ENCODE data around the gene PDCD1LG2. TPM values are rescaled to one million over a fixed set of nuclear protein-coding genes. Genes with fewer than 3 reads are reported as not detected.

Gene PDCD1LG2
- total RNA-seq, 1 donor from 2014 or later = not detected

DNA sequence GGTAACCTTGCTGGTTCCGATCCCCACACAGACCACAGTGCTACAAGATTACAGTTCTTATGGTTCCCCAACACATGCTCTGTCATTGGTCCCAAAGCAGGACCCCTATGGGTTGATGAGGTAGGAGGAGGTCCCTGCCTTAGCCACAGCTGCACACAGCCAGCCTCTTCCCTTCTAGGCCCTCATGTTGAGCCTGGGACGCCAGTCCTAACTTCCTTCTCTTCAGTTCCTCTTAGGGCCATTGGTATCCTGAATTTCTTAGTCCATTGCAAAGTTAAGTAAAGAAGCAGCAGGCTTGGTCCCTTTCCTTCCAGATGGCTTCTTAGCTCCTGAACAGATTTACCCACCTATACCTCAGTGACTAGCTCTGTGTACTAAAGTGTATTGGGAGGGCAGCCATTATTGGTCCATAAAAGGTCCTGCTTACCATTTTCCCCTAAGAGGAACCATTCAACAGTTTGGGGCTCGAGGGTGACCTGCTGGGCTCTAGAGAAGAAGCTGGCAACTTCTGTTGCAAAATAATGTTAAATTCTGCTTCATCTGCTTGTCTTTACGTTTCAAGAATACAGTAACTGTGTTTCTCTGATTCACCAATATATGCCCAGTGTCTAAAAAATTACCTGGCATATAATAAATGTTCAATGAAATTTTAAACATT lies 50.2 kb downstream of the PDCD1LG2 start:
- DNase-seq (ENCODE audit: low spot score) = no peak
- H3K9me3 Mint-ChIP-seq (ENCODE audit: unreplicated experiment) = no peaks in the 10 kb centered on the region
- peaks cover 2% of the 10 kb centered on the region for H3K4me1 Mint-ChIP-seq (ENCODE audit: unreplicated experiment)
- H3K36me3 Mint-ChIP-seq (ENCODE audit: low read depth, unreplicated experiment) = no peaks in the 10 kb centered on the region
- no peak overlapping the region for H3K4me3 Mint-ChIP-seq (ENCODE audit: unreplicated experiment)
- TF ChIP-seq, protein P1, sequence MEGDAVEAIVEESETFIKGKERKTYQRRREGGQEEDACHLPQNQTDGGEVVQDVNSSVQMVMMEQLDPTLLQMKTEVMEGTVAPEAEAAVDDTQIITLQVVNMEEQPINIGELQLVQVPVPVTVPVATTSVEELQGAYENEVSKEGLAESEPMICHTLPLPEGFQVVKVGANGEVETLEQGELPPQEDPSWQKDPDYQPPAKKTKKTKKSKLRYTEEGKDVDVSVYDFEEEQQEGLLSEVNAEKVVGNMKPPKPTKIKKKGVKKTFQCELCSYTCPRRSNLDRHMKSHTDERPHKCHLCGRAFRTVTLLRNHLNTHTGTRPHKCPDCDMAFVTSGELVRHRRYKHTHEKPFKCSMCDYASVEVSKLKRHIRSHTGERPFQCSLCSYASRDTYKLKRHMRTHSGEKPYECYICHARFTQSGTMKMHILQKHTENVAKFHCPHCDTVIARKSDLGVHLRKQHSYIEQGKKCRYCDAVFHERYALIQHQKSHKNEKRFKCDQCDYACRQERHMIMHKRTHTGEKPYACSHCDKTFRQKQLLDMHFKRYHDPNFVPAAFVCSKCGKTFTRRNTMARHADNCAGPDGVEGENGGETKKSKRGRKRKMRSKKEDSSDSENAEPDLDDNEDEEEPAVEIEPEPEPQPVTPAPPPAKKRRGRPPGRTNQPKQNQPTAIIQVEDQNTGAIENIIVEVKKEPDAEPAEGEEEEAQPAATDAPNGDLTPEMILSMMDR (IDR thresholded peaks at IDR 0.05; ENCODE audit: unreplicated experiment) = no peak
- H3K27ac Mint-ChIP-seq (ENCODE audit: unreplicated experiment) = no peak overlapping the region
- no peaks in the 10 kb centered on the region for H3K27me3 Mint-ChIP-seq (ENCODE audit: unreplicated experiment)

DNA sequence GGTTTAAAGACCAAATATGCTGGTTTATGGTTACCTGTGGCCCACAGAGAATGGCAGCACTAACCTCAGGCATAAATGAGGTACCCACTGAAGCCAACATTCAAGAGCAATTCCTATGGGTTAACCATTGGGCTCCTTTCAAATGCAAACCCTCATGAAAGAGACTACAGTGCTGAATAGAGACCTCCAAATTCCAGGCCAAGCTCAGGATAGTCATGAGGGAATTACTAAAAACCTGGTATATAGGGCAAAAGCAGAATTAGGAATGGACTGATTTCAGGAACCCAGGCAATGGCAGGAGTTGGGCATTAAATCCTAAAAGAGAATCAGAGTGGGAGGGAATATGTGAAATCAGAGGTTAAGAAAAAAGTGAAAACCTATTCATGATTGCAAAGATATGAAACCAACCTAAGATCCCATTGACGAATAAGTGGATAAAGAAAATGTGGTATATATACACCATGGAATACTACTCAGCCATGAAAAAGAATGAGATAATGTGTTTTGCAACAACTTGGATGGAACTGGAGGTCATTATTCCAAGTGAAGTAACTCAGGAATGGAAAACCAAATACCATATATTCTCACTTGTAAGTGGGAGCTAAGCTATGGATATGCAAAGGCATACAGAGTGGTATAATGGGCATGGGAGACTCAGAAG lies 51.6 kb downstream of the PDCD1LG2 start:
- no peak for DNase-seq (ENCODE audit: low spot score)
- no peak overlapping the region for H3K27ac Mint-ChIP-seq (ENCODE audit: unreplicated experiment)
- no peak overlapping the region for H3K4me3 Mint-ChIP-seq (ENCODE audit: unreplicated experiment)
- no peaks in the 10 kb centered on the region for H3K36me3 Mint-ChIP-seq (ENCODE audit: low read depth, unreplicated experiment)
- TF ChIP-seq, protein P1 (IDR thresholded peaks at IDR 0.05; ENCODE audit: unreplicated experiment) = no peak
- no peaks in the 10 kb centered on the region for H3K27me3 Mint-ChIP-seq (ENCODE audit: unreplicated experiment)
- H3K4me1 Mint-ChIP-seq (ENCODE audit: unreplicated experiment) = peaks cover 2% of the 10 kb centered on the region
- no peaks in the 10 kb centered on the region for H3K9me3 Mint-ChIP-seq (ENCODE audit: unreplicated experiment)

- DNase-seq (ENCODE audit: low spot score) = no peak
- Mint-ChIP-seq H3K4me3 (ENCODE audit: unreplicated experiment) (no peak overlapping the region), H3K9me3 (ENCODE audit: unreplicated experiment) (no peaks in the 10 kb centered on the region), H3K27ac (ENCODE audit: unreplicated experiment) (no peak overlapping the region), H3K27me3 (ENCODE audit: unreplicated experiment) (no peaks in the 10 kb centered on the region), H3K4me1 (ENCODE audit: unreplicated experiment) (peaks cover 6% of the 10 kb centered on the region), H3K36me3 (ENCODE audit: low read depth, unreplicated experiment) (no peaks in the 10 kb centered on the region)
- TF ChIP-seq, protein P1 (IDR thresholded peaks at IDR 0.05; ENCODE audit: unreplicated experiment) = no peak
These were observed 52.6 kb downstream of the PDCD1LG2 start for GRCh38 chr9:5562806-5563416.

- no peak for DNase-seq (ENCODE audit: low spot score)
- peaks cover 7% of the 10 kb centered on the region for H3K4me1 Mint-ChIP-seq (ENCODE audit: unreplicated experiment)
- no peaks in the 10 kb centered on the region for H3K27me3 Mint-ChIP-seq (ENCODE audit: unreplicated experiment)
- no peaks in the 10 kb centered on the region for H3K36me3 Mint-ChIP-seq (ENCODE audit: low read depth, unreplicated experiment)
- TF ChIP-seq, protein P1 (IDR thresholded peaks at IDR 0.05; ENCODE audit: unreplicated experiment) = no peak
- no peaks in the 10 kb centered on the region for H3K9me3 Mint-ChIP-seq (ENCODE audit: unreplicated experiment)
- H3K4me3 Mint-ChIP-seq (ENCODE audit: unreplicated experiment) = no peak overlapping the region
- H3K27ac Mint-ChIP-seq (ENCODE audit: unreplicated experiment) = no peak overlapping the region
These were observed 53.1 kb downstream of the PDCD1LG2 start for GRCh38 chr9:5563417-5563815.

DNA sequence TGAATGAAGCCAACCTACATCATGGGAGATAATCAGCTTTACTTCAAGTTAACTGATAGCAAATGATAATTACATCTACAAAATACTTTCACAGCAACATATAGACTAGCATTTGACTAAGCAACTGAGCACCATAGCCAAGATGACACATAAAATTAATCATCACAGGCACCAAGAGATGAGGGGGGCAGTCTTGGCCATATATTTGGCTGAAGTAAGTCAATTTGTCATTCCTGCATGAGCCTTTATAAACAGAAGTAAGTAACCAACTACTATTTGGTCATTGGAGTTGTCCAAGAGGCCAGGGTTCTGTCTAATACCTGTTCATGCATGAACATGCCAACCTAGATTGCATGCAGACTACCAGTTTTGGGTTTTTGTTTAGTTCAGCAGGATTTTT lies 53.6 kb downstream of the PDCD1LG2 start:
- H3K36me3 Mint-ChIP-seq (ENCODE audit: low read depth, unreplicated experiment) = no peaks in the 10 kb centered on the region
- TF ChIP-seq, protein P1 (IDR thresholded peaks at IDR 0.05; ENCODE audit: unreplicated experiment) = no peak
- peaks cover 2% of the 10 kb centered on the region for H3K27me3 Mint-ChIP-seq (ENCODE audit: unreplicated experiment)
- no peaks in the 10 kb centered on the region for H3K9me3 Mint-ChIP-seq (ENCODE audit: unreplicated experiment)
- H3K4me3 Mint-ChIP-seq (ENCODE audit: unreplicated experiment) = no peak overlapping the region
- peaks cover 12% of the 10 kb centered on the region for H3K4me1 Mint-ChIP-seq (ENCODE audit: unreplicated experiment)
- no peak overlapping the region for H3K27ac Mint-ChIP-seq (ENCODE audit: unreplicated experiment)
- DNase-seq (ENCODE audit: low spot score) = no peak
